ENCODE measurements around the gene CIB2. TPM values are rescaled to one million over a fixed set of nuclear protein-coding genes. Genes with fewer than 3 reads are reported as not detected.

Gene CIB2
- polyA plus RNA-seq, 1 donor from 2014 or later: 32.4 TPM

GRCh38 chr15:78063217-78063616 is 68.0 kb downstream of the CIB2 start:
- Histone ChIP-seq H3K4me2 (ENCODE audit: low read length) (no peak overlapping the region), H3K9me2 (ENCODE audit: insufficient read depth, low read length) (no peaks in the 10 kb centered on the region), H4K20me1 (ENCODE audit: insufficient read depth) (no peaks in the 10 kb centered on the region), H3K9me3 (ENCODE audit: low read length) (no peaks in the 10 kb centered on the region), H3K36me3 (ENCODE audit: insufficient read depth, low read length) (no peaks in the 10 kb centered on the region), H3K4me3 (ENCODE audit: low read length) (no peak overlapping the region), H3F3A (ENCODE audit: insufficient read depth, low read length, poor library complexity, severe bottlenecking) (no peaks in the 10 kb centered on the region), H3K79me2 (replicated peaks; ENCODE audit: insufficient read depth, low read length) (peaks cover 8% of the 10 kb centered on the region), H2AFZ (ENCODE audit: low read depth, low read length) (no peak overlapping the region), H3K9ac (ENCODE audit: low read length) (no peak overlapping the region), H3K27me3 (ENCODE audit: insufficient read depth, low read depth, low read length) (no peaks in the 10 kb centered on the region), H3K27ac (ENCODE audit: low read length) (no peak overlapping the region)
- TF ChIP-seq MXI1 (conservative IDR thresholded peaks at IDR 0.05; ENCODE audit: poor library complexity, severe bottlenecking): no peak
- no peak for TF ChIP-seq POLR2AphosphoS5 (IDR thresholded peaks at IDR 0.05)
- TF ChIP-seq, protein P1, sequence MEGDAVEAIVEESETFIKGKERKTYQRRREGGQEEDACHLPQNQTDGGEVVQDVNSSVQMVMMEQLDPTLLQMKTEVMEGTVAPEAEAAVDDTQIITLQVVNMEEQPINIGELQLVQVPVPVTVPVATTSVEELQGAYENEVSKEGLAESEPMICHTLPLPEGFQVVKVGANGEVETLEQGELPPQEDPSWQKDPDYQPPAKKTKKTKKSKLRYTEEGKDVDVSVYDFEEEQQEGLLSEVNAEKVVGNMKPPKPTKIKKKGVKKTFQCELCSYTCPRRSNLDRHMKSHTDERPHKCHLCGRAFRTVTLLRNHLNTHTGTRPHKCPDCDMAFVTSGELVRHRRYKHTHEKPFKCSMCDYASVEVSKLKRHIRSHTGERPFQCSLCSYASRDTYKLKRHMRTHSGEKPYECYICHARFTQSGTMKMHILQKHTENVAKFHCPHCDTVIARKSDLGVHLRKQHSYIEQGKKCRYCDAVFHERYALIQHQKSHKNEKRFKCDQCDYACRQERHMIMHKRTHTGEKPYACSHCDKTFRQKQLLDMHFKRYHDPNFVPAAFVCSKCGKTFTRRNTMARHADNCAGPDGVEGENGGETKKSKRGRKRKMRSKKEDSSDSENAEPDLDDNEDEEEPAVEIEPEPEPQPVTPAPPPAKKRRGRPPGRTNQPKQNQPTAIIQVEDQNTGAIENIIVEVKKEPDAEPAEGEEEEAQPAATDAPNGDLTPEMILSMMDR (IDR thresholded peaks at IDR 0.05; ENCODE audit: poor library complexity, severe bottlenecking): no peak
- TF ChIP-seq, protein P2, sequence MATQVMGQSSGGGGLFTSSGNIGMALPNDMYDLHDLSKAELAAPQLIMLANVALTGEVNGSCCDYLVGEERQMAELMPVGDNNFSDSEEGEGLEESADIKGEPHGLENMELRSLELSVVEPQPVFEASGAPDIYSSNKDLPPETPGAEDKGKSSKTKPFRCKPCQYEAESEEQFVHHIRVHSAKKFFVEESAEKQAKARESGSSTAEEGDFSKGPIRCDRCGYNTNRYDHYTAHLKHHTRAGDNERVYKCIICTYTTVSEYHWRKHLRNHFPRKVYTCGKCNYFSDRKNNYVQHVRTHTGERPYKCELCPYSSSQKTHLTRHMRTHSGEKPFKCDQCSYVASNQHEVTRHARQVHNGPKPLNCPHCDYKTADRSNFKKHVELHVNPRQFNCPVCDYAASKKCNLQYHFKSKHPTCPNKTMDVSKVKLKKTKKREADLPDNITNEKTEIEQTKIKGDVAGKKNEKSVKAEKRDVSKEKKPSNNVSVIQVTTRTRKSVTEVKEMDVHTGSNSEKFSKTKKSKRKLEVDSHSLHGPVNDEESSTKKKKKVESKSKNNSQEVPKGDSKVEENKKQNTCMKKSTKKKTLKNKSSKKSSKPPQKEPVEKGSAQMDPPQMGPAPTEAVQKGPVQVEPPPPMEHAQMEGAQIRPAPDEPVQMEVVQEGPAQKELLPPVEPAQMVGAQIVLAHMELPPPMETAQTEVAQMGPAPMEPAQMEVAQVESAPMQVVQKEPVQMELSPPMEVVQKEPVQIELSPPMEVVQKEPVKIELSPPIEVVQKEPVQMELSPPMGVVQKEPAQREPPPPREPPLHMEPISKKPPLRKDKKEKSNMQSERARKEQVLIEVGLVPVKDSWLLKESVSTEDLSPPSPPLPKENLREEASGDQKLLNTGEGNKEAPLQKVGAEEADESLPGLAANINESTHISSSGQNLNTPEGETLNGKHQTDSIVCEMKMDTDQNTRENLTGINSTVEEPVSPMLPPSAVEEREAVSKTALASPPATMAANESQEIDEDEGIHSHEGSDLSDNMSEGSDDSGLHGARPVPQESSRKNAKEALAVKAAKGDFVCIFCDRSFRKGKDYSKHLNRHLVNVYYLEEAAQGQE (IDR thresholded peaks at IDR 0.05; ENCODE audit: borderline replicate concordance): no peak

- H2AFZ ChIP-seq (ENCODE audit: low read depth, low read length): no peak overlapping the region
- peaks cover 8% of the 10 kb centered on the region for H3K79me2 ChIP-seq (replicated peaks; ENCODE audit: insufficient read depth, low read length)
- H3F3A ChIP-seq (ENCODE audit: insufficient read depth, low read length, poor library complexity, severe bottlenecking): no peaks in the 10 kb centered on the region
- H3K9me2 ChIP-seq (ENCODE audit: insufficient read depth, low read length): no peaks in the 10 kb centered on the region
- H3K9me3 ChIP-seq (ENCODE audit: low read length): no peaks in the 10 kb centered on the region
- peak overlapping the region; percentile 60 for H3K4me2 ChIP-seq (ENCODE audit: low read length)
- H3K36me3 ChIP-seq (ENCODE audit: insufficient read depth, low read length): no peaks in the 10 kb centered on the region
- H3K9ac ChIP-seq (ENCODE audit: low read length): no peak overlapping the region
- no peaks in the 10 kb centered on the region for H3K27me3 ChIP-seq (ENCODE audit: insufficient read depth, low read depth, low read length)
- TF ChIP-seq MXI1 (conservative IDR thresholded peaks at IDR 0.05; ENCODE audit: poor library complexity, severe bottlenecking) (peak; percentile 21), POLR2AphosphoS5 (IDR thresholded peaks at IDR 0.05) (no peak)
- no peak overlapping the region for H3K27ac ChIP-seq (ENCODE audit: low read length)
- no peaks in the 10 kb centered on the region for H4K20me1 ChIP-seq (ENCODE audit: insufficient read depth)
- peak overlapping the region; percentile 26 for H3K4me3 ChIP-seq (ENCODE audit: low read length)
Measured at GRCh38 chr15:78061963-78062427, 69.2 kb downstream of the CIB2 start.

GRCh38 chr15:78060232-78060631 is 71.0 kb downstream of the CIB2 start:
- no peaks in the 10 kb centered on the region for H4K20me1 ChIP-seq (ENCODE audit: insufficient read depth)
- no peaks in the 10 kb centered on the region for H3K9me3 ChIP-seq (ENCODE audit: low read length)
- H3K9ac ChIP-seq (ENCODE audit: low read length): no peak overlapping the region
- H3K36me3 ChIP-seq (ENCODE audit: insufficient read depth, low read length): no peaks in the 10 kb centered on the region
- H3K4me2 ChIP-seq (ENCODE audit: low read length): no peak overlapping the region
- TF ChIP-seq MXI1 (conservative IDR thresholded peaks at IDR 0.05; ENCODE audit: poor library complexity, severe bottlenecking): no peak
- TF ChIP-seq RAD21 (conservative IDR thresholded peaks at IDR 0.05): no peak
- no peak for TF ChIP-seq TAF1 (IDR thresholded peaks at IDR 0.05; ENCODE audit: low read depth)
- TF ChIP-seq, protein P2 (IDR thresholded peaks at IDR 0.05; ENCODE audit: borderline replicate concordance): no peak
- H3K79me2 ChIP-seq (replicated peaks; ENCODE audit: insufficient read depth, low read length): peaks cover 8% of the 10 kb centered on the region
- no peak overlapping the region for H3K27ac ChIP-seq (ENCODE audit: low read length)
- no peaks in the 10 kb centered on the region for H3K9me2 ChIP-seq (ENCODE audit: insufficient read depth, low read length)
- no peaks in the 10 kb centered on the region for H3F3A ChIP-seq (ENCODE audit: insufficient read depth, low read length, poor library complexity, severe bottlenecking)
- no peak overlapping the region for H2AFZ ChIP-seq (ENCODE audit: low read depth, low read length)
- no peak overlapping the region for H3K4me3 ChIP-seq (ENCODE audit: low read length)
- H3K27me3 ChIP-seq (ENCODE audit: insufficient read depth, low read depth, low read length): no peaks in the 10 kb centered on the region

All from neural cell (in vitro differentiated cells).